GM12891 (cell line): Measurements from ENCODE around the gene CNTNAP5.

Experiments used
- POLR2A ChIP-seq: IDR thresholded peaks from 2 replicates; pipeline ENCODE4 v1.6.1; 2011; ENCODE audit warnings: low read depth, low read length, control low read depth
- POLR2AphosphoS5 ChIP-seq: IDR thresholded peaks from 2 replicates; pipeline ENCODE4 v1.6.1; 2011; ENCODE audit warnings: low read depth, low read length, control low read depth
- SPI1 ChIP-seq: IDR thresholded peaks from 2 replicates; pipeline ENCODE4 v1.6.1; 2011; ENCODE audit warnings: low read depth, low read length, control low read depth

- TF ChIP-seq POLR2AphosphoS5 (no peak), POLR2A (no peak), SPI1 (no peak)
Observed at GRCh38 chr2:124053796-124054195, 28.7 kb downstream of the CNTNAP5 start.
